H9 (cell line): Measurements from ENCODE around the gene SELENOH. TPM values are rescaled to one million over a fixed set of nuclear protein-coding genes. Genes with fewer than 3 reads are reported as not detected.
A peak's percentile ranks its signal among the peaks of the same experiment; 100 is the strongest.

ENCODE experiments used
- DNase-seq: peaks from one replicate; pipeline ENCODE4 v3.0.0-alpha.2; 2017
- H2AFZ ChIP-seq: one replicate; pipeline ENCODE4 v1.6.1; 2013; ENCODE audit warnings: mild to moderate bottlenecking, low read length, control low read depth, moderate library complexity
- H2AK5ac ChIP-seq: 2 replicates; pipeline ENCODE4 v1.6.1; 2013; ENCODE audit warnings: low read length, control low read depth, mixed read lengths; ENCODE audit not compliant: insufficient read length
- H2BK120ac ChIP-seq: one replicate; pipeline ENCODE4 v1.6.1; 2013; ENCODE audit warnings: low read depth, mild to moderate bottlenecking, low read length, control low read depth, inconsistent platforms; ENCODE audit not compliant: poor library complexity, severe bottlenecking
- H2BK12ac ChIP-seq: 2 replicates; pipeline ENCODE4 v1.6.1; 2013; ENCODE audit warnings: low read length, control low read depth, mixed read lengths, low read depth; ENCODE audit not compliant: insufficient read length
- H2BK15ac ChIP-seq: 2 replicates; pipeline ENCODE4 v1.6.1; 2013; ENCODE audit warnings: low read depth, low read length, control low read depth
- H2BK20ac ChIP-seq: one replicate; pipeline ENCODE4 v1.6.1; 2013; ENCODE audit warnings: low read depth, mild to moderate bottlenecking, low read length, control low read depth, inconsistent platforms; ENCODE audit not compliant: poor library complexity, severe bottlenecking
- H2BK5ac ChIP-seq: 2 replicates; pipeline ENCODE4 v1.6.1; 2013; ENCODE audit warnings: low read length, control low read depth, mixed read lengths; ENCODE audit not compliant: insufficient read length
- H3K14ac ChIP-seq: 2 replicates; pipeline ENCODE4 v1.6.1; 2013; ENCODE audit warnings: low read length, control low read depth; ENCODE audit not compliant: insufficient read depth
- H3K18ac ChIP-seq: 2 replicates; pipeline ENCODE4 v1.6.1; 2013; ENCODE audit warnings: low read depth, mild to moderate bottlenecking, mixed read lengths, low read length, control low read depth; ENCODE audit not compliant: insufficient read length
- H3K23ac ChIP-seq: 2 replicates; pipeline ENCODE4 v1.6.1; 2013; ENCODE audit warnings: low read length, control low read depth, mixed read lengths, low read depth; ENCODE audit not compliant: insufficient read length
- H3K23me2 ChIP-seq: 2 replicates; pipeline ENCODE4 v1.6.1; 2013; ENCODE audit warnings: low read depth, mild to moderate bottlenecking, mixed read lengths, low read length, control low read depth; ENCODE audit not compliant: insufficient read length, poor library complexity, severe bottlenecking
- H3K27ac ChIP-seq: 2 replicates; pipeline ENCODE4 v1.5.1; 2013; ENCODE audit warnings: low read length, control low read depth, mixed read lengths, low read depth; ENCODE audit not compliant: insufficient read length
- H3K27me3 ChIP-seq: 2 replicates; pipeline ENCODE4 v1.6.1; 2013; ENCODE audit warnings: low read length, control low read depth, inconsistent platforms; ENCODE audit not compliant: insufficient read depth
- H3K4ac ChIP-seq: 2 replicates; pipeline ENCODE4 v1.6.1; 2013; ENCODE audit warnings: low read depth, mild to moderate bottlenecking, control low read depth, inconsistent platforms, low read length, moderate library complexity
- H3K4me1 ChIP-seq: 2 replicates; pipeline ENCODE4 v1.6.1; 2013; ENCODE audit warnings: low read length, control low read depth, inconsistent platforms; ENCODE audit not compliant: insufficient read depth
- H3K4me2 ChIP-seq: 2 replicates; pipeline ENCODE4 v1.6.1; 2013; ENCODE audit warnings: low read length, control low read depth, mixed read lengths; ENCODE audit not compliant: insufficient read length, insufficient read depth
- H3K56ac ChIP-seq: 2 replicates; pipeline ENCODE4 v1.6.1; 2013; ENCODE audit warnings: low read depth, mild to moderate bottlenecking, mixed read lengths, low read length, control low read depth; ENCODE audit not compliant: insufficient read length
- H3K79me1 ChIP-seq: 2 replicates; pipeline ENCODE4 v1.6.1; 2013; ENCODE audit warnings: low read depth, mild to moderate bottlenecking, moderate library complexity, low read length, control low read depth, inconsistent platforms; ENCODE audit not compliant: insufficient read depth, poor library complexity, severe bottlenecking
- H3K79me2 ChIP-seq: 2 replicates; pipeline ENCODE4 v1.6.1; 2013; ENCODE audit warnings: low read length, control low read depth, inconsistent platforms; ENCODE audit not compliant: insufficient read depth
- H3K9ac ChIP-seq: 2 replicates; pipeline ENCODE4 v1.6.1; 2013; ENCODE audit warnings: low read length, control low read depth, mixed read lengths; ENCODE audit not compliant: insufficient read length; ENCODE audit errors: extremely low read depth
- H3K9me3 ChIP-seq: one replicate; pipeline ENCODE4 v1.6.1; 2013; ENCODE audit warnings: low read depth, low read length, inconsistent platforms; ENCODE audit not compliant: control insufficient read depth
- H3T11ph ChIP-seq: one replicate; pipeline ENCODE4 v1.6.1; 2013; ENCODE audit warnings: mild to moderate bottlenecking, low read length, control low read depth, inconsistent platforms
- H4K20me1 ChIP-seq: one replicate; pipeline ENCODE4 v1.6.1; 2013; ENCODE audit not compliant: control insufficient read depth, insufficient read length, insufficient read depth
- H4K5ac ChIP-seq: 2 replicates; pipeline ENCODE4 v1.6.1; 2013; ENCODE audit warnings: low read depth, mild to moderate bottlenecking, mixed read lengths, low read length, control low read depth; ENCODE audit not compliant: insufficient read length
- H4K8ac ChIP-seq: replicated peaks from 2 replicates; pipeline ENCODE4 v1.6.1; 2013; ENCODE audit warnings: low read length, control low read depth, mixed read lengths, low read depth; ENCODE audit not compliant: insufficient read length
- H4K91ac ChIP-seq: 2 replicates; pipeline ENCODE4 v1.6.1; 2013; ENCODE audit warnings: low read depth, mild to moderate bottlenecking, moderate library complexity, mixed read lengths, low read length, control low read depth; ENCODE audit not compliant: insufficient read length
- H3K27ac Mint-ChIP-seq, 3 experiments: 2 replicates in 2 of 3; 3 replicates in 1 of 3; pipeline ENCODE4 v1.8.0; 2020 to 2021; ENCODE audit warnings: mixed read lengths in 3 of 3, mild to moderate bottlenecking in 1 of 3, moderate library complexity in 1 of 3
- H3K27me3 Mint-ChIP-seq: 2 replicates; pipeline ENCODE4 v1.8.0; 2021; ENCODE audit warnings: low read depth, mild to moderate bottlenecking, moderate library complexity, mixed read lengths
- H3K36me3 Mint-ChIP-seq, 3 experiments: 2 replicates in 2 of 3; 3 replicates in 1 of 3; pipeline ENCODE4 v1.8.0; 2020 to 2021; ENCODE audit warnings: low read depth in 3 of 3, mixed read lengths in 3 of 3; ENCODE audit not compliant: insufficient read depth in 1 of 3
- H3K4me1 Mint-ChIP-seq, 2 experiments: 2 replicates each; pipeline ENCODE4 v1.8.0; 2020; ENCODE audit warnings: mixed read lengths in 2 of 2
- H3K4me3 Mint-ChIP-seq, 2 experiments: 2 replicates in 1 of 2; 3 replicates in 1 of 2; pipeline ENCODE4 v1.8.0; 2020 to 2021; ENCODE audit warnings: mild to moderate bottlenecking in 2 of 2, mixed read lengths in 2 of 2, moderate library complexity in 1 of 2
- H3K9me3 Mint-ChIP-seq, 2 experiments: 2 replicates in 1 of 2; 3 replicates in 1 of 2; pipeline ENCODE4 v1.8.0; 2020; ENCODE audit warnings: mild to moderate bottlenecking in 2 of 2, mixed read lengths in 2 of 2, moderate library complexity in 1 of 2
- CTCF ChIP-seq: fragments of 200-600 bp; sonication (generic); conservative IDR thresholded peaks from 3 replicates; pipeline ENCODE4 v1.8.0; 2021; ENCODE audit warnings: antibody characterized with exemption, mild to moderate bottlenecking
- WGBS: extraction: QIAGEN DNeasy Blood & Tissue Kit; methylation state at CpG from one replicate; pipeline ENCODE4 v1.1.7; 2013; ENCODE audit warnings: missing lambda C conversion rate, low lambda C conversion rate, mixed read lengths; ENCODE audit not compliant: insufficient read length; ENCODE audit errors: extremely low coverage; 5-methylcytosine and 5-hydroxymethylcytosine counted together
- total RNA-seq: library from RNA; stranded (reverse); gene quantifications from 2 replicates; pipeline ENCODE4 v1.2.1, GENCODE V29; 2021

The SELENOH gene
- total RNA-seq, 1 experiment from 2014 or later = 251 TPM

DNA sequence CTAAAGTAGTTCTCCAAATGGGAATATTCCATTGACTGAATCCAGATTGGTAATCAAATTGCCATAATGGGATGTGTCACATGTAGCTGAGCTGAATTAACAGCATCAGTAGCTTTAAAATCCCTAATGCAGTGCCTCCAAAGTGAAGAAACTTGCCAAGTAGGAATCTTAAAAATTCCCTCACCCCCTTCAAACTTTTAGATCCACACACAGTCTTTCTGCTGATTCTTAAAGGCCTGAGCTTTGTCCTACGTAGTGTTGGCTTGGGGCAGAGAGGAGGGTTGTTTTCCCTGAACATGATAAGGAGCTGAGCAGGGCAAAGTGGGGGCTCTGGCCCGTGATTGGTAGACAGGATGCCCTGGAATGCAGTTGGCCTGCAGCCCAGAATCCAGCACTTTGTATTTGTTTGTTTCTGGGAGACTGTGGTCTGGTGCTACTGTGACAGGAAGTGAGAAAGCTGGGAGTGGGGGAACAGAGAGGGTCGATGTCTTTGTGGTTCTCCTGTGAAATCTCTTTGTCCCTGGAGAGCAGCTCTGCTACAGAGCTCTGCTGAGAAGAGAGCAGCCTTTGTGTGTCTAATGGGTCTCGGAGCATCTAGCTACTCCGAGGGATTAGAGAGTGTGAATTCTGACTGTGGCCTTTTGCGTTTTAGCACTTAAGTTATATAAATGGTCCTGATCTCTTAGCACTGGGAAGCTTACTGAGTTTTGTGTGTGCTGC lies 37.2 kb downstream of the SELENOH start:
- H2BK12ac ChIP-seq = peak overlapping the region; percentile 18
- no peaks in the 10 kb centered on the region for H4K20me1 ChIP-seq
- H3K4me1 ChIP-seq = peaks cover 27% of the 10 kb centered on the region
- peak; percentile 92 for DNase-seq
- H3K4me2 ChIP-seq = peak overlapping the region; percentile 31
- H2BK20ac ChIP-seq = no peak overlapping the region
- no peak overlapping the region for H2AFZ ChIP-seq
- H3K23me2 ChIP-seq = no peaks in the 10 kb centered on the region
- H3K9me3 ChIP-seq = no peaks in the 10 kb centered on the region
- no CpG with 5 or more reads among the region's 6 CpGs for WGBS
- H3T11ph ChIP-seq = peak overlapping the region; percentile 73
- peak overlapping the region; percentile 6 for H2BK5ac ChIP-seq
- peaks cover 39% of the 10 kb centered on the region; the same call in 1 of the 2 replicates for H3K79me2 ChIP-seq
- H2AK5ac ChIP-seq = peak overlapping the region; percentile 73
- no peak overlapping the region for H3K56ac ChIP-seq
- peak overlapping the region; percentile 24 for H2BK120ac ChIP-seq
- no peak for TF ChIP-seq CTCF
- peak overlapping the region; percentile 38 to 69 for H3K4me3 Mint-ChIP-seq
- no peak overlapping the region for H4K91ac ChIP-seq
- H3K18ac ChIP-seq = peak overlapping the region; percentile 76
- peaks cover 0 to 13% (median 8%) of the 10 kb centered on the region in 3 experiments; a peak in 3 of 7 replicates for H3K36me3 Mint-ChIP-seq
- peak overlapping the region; percentile 79 for H4K5ac ChIP-seq
- H3K27me3 ChIP-seq = no peaks in the 10 kb centered on the region
- H3K27me3 Mint-ChIP-seq = no peaks in the 10 kb centered on the region
- no peak overlapping the region for H2BK15ac ChIP-seq
- H4K8ac ChIP-seq = no peak overlapping the region
- H3K27ac Mint-ChIP-seq = peak overlapping the region; percentile 94 to 99 (median 99)
- H3K4me1 Mint-ChIP-seq = peaks cover 88 to 89% of the 10 kb centered on the region in 2 experiments
- peak overlapping the region; percentile 97 for H3K27ac ChIP-seq
- H3K4ac ChIP-seq = peak overlapping the region; percentile 6; the same call in 1 of the 2 replicates
- no peak overlapping the region for H3K23ac ChIP-seq
- H3K9me3 Mint-ChIP-seq = no peaks in the 10 kb centered on the region
- H3K79me1 ChIP-seq = peaks cover 11% of the 10 kb centered on the region
- peak overlapping the region; percentile 59; the same call in 1 of the 2 replicates for H3K14ac ChIP-seq
- peak overlapping the region; percentile 33 for H3K9ac ChIP-seq
